Measurements from ENCODE around the gene ADRA2B. TPM values are rescaled to one million over a fixed set of nuclear protein-coding genes. Genes with fewer than 3 reads are reported as not detected.

Gene ADRA2B
- total RNA-seq: not detected in 2 replicates

DNA sequence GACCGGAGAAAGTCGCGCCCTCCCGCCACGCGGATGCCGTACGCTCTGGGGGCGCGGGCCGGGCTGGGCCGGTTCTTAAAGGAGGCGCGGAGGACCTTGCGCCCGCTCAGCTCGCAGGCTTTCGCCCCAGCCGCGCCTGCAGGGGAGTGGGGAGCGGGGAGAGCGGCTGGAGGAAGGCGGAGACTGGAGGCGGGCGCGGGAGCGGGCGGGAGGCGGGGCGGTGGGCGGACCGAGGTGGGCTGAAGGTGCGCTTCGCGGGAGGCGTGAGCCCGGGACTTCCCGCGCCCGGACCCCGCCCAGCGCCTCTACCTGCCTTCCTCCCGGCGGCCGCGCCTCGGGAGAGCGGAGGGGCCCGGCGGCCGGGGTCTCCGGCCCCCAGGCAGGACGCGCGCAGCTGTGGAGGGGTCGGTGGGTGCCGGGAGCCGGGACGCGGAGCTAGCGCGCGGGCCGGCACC is at the start of gene ADRA2B:
Gene ADRA2B, minus strand, starts transcription at position 148 of the 455 bp plus-strand sequence. CDS start 422 bp downstream, outside the sequence.

DNA sequence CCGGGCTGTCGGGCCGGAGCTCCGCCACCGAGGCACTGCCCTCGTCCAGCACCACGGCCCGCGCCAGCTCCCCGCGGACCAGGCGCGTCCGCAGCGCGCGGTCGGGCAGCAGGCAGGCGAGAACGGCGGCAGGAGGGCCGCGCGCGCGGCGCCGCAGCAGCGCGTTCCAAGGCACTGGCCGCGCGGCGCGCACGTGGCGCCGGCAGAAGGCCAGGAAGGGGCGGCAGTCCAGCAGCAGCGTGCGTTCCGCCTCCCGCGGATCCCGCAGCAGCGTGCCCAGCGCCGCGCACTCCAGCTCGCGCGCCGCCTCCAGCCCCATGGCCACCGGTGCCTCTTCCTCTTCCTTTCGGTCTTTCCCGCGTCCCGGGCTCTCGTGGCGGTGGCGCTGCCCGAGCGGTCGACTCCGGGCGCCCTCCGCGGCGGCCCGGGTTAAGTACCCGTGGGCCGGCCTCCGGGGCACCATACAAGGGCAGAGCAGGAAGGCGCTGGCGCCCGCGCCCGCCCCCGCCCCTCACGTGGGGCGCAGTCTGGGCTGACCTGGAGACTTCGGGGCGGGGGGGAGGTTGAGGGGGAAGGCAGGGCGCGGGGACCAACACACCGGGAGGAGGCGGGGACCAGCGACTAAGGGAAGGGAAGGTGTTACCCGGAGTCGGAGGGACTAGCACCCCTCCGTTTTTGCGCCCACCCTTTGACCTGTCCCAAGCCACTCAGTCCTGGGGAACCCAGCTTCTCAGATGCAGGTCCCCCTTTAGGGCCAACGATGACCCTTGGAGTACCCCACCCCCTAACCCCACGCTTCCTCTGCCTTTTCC is 28.9 kb upstream of the ADRA2B start, which contains the start of gene DUSP2:
Gene DUSP2, minus strand, starts transcription at position 405 of the 812 bp plus-strand sequence. Its CDS starts 86 bp downstream, at position 319.

GRCh38 chr2:96138179-96139145 is 22.1 kb upstream of the ADRA2B start, which contains the start of gene ASTL:
Gene ASTL, minus strand, starts transcription at chr2:96138502. Its CDS starts 66 bp downstream, at chr2:96138436.

Other genes with a start within 250 kb of the ADRA2B start
- 31.2 and 32.7 TPM in 2 replicates for gene ANKRD36C, start 124.7 kb downstream of the ADRA2B start, total RNA-seq
- 3.8 and 11.9 TPM in 2 replicates for gene GPAT2, start 81.7 kb downstream of the ADRA2B start, total RNA-seq
- not detected in 2 replicates for gene ASTL, start 21.9 kb upstream of the ADRA2B start, total RNA-seq
- gene DUSP2, start 28.9 kb upstream of the ADRA2B start, total RNA-seq: 0.09 and 0.54 TPM in 2 replicates
- gene STARD7, start 92.3 kb upstream of the ADRA2B start, total RNA-seq: 148 and 170 TPM in 2 replicates
- 13.9 and 16.8 TPM in 2 replicates for gene TMEM127, start 149.4 kb upstream of the ADRA2B start, total RNA-seq
- gene CIAO1, start 149.7 kb upstream of the ADRA2B start, total RNA-seq: 70.8 and 81.8 TPM in 2 replicates
- 55.1 and 59.1 TPM in 2 replicates for gene SNRNP200, start 189.0 kb upstream of the ADRA2B start, total RNA-seq
- 0.75 and 0.99 TPM in 2 replicates for gene ITPRIPL1, start 208.7 kb upstream of the ADRA2B start, total RNA-seq
- 8.7 and 18.6 TPM in 2 replicates for gene NCAPH, start 219.2 kb upstream of the ADRA2B start, total RNA-seq

Measured in endothelial cell of coronary artery (primary cell).